Measurements from ENCODE around the gene MFSD2A. TPM values are rescaled to one million over a fixed set of nuclear protein-coding genes. Genes with fewer than 3 reads are reported as not detected.

MFSD2A gene
- total RNA-seq, 4 donors from 2014 or later, result 8.9 to 60.8 (median 16.5) TPM

DNA sequence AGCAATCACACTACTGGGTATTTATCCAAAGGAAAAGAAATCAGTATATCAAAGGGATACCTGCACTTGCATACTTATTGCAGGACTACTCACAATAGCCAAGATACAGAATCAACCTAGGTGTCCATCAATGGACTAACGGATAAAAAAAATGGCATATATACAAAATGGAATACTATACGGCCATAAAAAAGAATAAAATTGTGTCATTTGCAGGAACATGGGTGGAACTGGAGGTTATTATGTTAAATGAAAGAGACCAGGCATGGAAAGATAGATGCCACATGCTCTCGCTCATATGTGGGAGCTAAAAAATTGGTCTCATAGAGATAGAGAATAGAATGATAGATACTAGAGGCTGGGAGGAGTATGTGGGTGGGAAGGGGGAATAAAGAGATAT, 56.3 kb downstream of the MFSD2A start:
- no peak for DNase-seq
- WGBS, 2 donors, result 92 to 94% methylated on average over 3 of the region's 3 CpGs
- H3K27me3 ChIP-seq, result no peaks in the 10 kb centered on the region
- TF ChIP-seq, protein P1, sequence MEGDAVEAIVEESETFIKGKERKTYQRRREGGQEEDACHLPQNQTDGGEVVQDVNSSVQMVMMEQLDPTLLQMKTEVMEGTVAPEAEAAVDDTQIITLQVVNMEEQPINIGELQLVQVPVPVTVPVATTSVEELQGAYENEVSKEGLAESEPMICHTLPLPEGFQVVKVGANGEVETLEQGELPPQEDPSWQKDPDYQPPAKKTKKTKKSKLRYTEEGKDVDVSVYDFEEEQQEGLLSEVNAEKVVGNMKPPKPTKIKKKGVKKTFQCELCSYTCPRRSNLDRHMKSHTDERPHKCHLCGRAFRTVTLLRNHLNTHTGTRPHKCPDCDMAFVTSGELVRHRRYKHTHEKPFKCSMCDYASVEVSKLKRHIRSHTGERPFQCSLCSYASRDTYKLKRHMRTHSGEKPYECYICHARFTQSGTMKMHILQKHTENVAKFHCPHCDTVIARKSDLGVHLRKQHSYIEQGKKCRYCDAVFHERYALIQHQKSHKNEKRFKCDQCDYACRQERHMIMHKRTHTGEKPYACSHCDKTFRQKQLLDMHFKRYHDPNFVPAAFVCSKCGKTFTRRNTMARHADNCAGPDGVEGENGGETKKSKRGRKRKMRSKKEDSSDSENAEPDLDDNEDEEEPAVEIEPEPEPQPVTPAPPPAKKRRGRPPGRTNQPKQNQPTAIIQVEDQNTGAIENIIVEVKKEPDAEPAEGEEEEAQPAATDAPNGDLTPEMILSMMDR (IDR thresholded peaks at IDR 0.05), result no peak
- no peak for TF ChIP-seq POLR2A (IDR thresholded peaks at IDR 0.05)
- H3K36me3 ChIP-seq, result no peaks in the 10 kb centered on the region
- H3K9me3 ChIP-seq, result no peaks in the 10 kb centered on the region
- no peak overlapping the region for H3K27ac ChIP-seq
- intact Hi-C loops (cut with DNase I), result no loop called here
- no peak overlapping the region for H3K4me3 ChIP-seq (replicated peaks in 1 of 3)
- H3K4me1 ChIP-seq, result no peaks in the 10 kb centered on the region

DNA sequence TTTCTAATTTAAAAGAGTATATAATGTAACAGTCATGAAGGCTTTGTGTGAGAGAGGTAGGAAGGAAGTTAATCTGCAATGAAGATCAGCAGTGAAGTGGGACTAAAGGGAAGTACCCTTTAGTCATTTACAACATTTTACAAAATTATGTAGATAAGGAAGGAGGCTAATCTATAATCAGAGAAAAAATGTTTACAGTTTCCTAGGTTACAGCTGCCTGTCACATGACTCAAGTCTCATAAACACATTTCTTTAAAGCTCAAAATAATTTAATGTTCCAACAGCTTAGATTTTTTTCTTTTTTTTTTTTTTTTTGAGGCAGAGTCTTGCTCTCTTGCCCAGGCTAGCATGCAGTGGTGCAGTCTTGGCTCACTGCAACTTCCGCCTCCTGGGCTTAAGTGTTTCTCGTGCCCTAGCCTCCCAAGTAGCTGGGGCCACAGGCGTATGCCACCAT, 59.3 kb downstream of the MFSD2A start:
- no peak for DNase-seq
- no peaks in the 10 kb centered on the region for H3K9me3 ChIP-seq
- no peaks in the 10 kb centered on the region for H3K4me1 ChIP-seq
- H3K4me3 ChIP-seq (replicated peaks in 1 of 3), result no peak overlapping the region
- intact Hi-C loops (cut with DNase I), result no loop called here
- 75 to 86% methylated on average over 3 of the region's 3 CpGs for WGBS, 2 donors
- H3K36me3 ChIP-seq, result no peaks in the 10 kb centered on the region
- no peaks in the 10 kb centered on the region for H3K27me3 ChIP-seq
- H3K27ac ChIP-seq, result no peak overlapping the region
- TF ChIP-seq POLR2A (IDR thresholded peaks at IDR 0.05), result no peak
- TF ChIP-seq, protein P1 (IDR thresholded peaks at IDR 0.05), result no peak

DNA sequence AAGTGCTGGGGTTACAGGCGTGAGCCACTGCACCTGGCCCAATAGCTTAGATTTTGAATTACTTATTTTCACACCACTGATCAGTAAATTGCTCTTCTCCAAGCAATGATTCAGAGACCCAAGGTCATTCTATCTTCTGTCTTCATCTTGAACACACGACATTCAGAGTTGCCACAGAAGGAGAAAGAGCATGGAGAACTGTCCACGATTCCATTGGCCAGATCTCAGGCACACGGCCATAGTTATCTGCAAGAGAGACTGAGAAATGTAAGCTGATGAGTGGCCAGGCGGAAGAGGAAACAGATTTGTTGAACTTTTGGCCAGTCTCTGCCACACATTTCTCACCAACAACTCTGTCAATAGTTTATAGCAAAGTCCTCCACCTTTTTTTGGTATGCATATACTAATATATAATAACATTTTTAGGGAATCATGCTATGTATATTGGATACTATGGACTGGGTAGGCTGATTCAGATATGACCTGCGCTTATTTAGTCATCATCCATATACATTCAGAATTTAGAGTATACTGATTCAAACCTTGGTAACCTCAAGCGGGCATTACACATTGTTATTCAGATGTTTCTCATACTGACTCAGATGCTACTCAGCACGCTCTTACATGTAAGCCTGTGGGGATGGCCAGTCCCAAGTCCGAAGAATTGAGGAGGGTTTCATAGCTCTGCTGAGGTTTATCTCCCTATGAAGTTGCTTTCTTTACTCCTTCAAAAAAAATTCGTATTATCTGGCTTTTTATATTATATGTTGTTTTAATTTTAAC, 60.1 kb downstream of the MFSD2A start:
- 68 to 69% methylated on average over 10 of the region's 10 CpGs for WGBS, 2 donors
- Histone ChIP-seq H3K4me3 (replicated peaks in 1 of 3) (no peak overlapping the region), H3K36me3 (no peaks in the 10 kb centered on the region), H3K27ac (no peak overlapping the region), H3K27me3 (no peaks in the 10 kb centered on the region), H3K9me3 (no peaks in the 10 kb centered on the region), H3K4me1 (no peaks in the 10 kb centered on the region)
- intact Hi-C loops (cut with DNase I), result no loop called here
- TF ChIP-seq, protein P1 (IDR thresholded peaks at IDR 0.05), result no peak
- TF ChIP-seq POLR2A (IDR thresholded peaks at IDR 0.05), result no peak
- no peak for DNase-seq

DNA sequence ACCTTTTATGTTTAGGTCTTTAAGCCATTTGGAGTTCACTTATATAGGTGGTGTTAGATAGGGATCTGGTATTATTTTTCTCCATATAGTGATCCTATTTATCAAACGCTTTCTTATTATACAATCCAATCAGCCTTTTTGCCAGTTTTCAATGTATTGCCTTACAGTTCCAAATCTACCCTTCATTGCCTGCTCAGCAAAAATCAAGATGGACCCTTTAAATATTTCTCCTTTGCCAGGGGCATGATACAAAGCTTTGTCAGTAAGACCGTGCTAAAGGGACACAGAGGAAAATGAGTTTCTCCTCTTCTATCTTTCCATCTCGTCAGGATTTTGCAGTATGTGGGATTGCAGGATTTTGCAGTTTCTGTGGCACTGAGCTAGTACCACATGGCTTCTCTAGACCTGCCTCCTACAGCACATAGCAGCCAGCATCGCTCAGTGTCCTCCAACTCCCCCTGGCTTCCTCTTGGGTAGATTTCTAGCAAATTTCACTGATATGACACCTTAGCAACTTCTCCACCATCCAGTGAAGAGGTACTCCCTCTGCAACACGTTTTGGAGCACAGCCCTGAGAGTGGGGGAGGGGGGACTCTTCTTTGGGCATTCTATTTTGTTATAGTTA, 63.1 kb downstream of the MFSD2A start:
- Histone ChIP-seq H3K36me3 (no peaks in the 10 kb centered on the region), H3K4me1 (no peaks in the 10 kb centered on the region), H3K27me3 (no peaks in the 10 kb centered on the region), H3K4me3 (replicated peaks in 1 of 3) (no peak overlapping the region), H3K9me3 (no peaks in the 10 kb centered on the region), H3K27ac (no peak overlapping the region)
- no peak for TF ChIP-seq POLR2A (IDR thresholded peaks at IDR 0.05)
- TF ChIP-seq, protein P1 (IDR thresholded peaks at IDR 0.05), result no peak
- WGBS, 2 donors, result 66 to 68% methylated on average over 5 of the region's 5 CpGs
- DNase-seq, result no peak
- intact Hi-C loops (cut with DNase I), result no loop called here

Small RNA genes lying within 50 kb of the gene (small RNA-seq; reads per million reads assigned to genes)
- not detected for gene RF00019

Other genes with a start within 250 kb of the MFSD2A start
- 10 to 100 TPM; 47.1 to 52.7 (median 50.9) TPM for gene PPIE, start 216.3 kb upstream of the MFSD2A start, total RNA-seq
- gene OXCT2, start 183.8 kb upstream of the MFSD2A start, total RNA-seq, result 1 to 10 TPM; 2.6 to 8.2 (median 3.5) TPM
- gene BMP8B, start 166.3 kb upstream of the MFSD2A start, total RNA-seq, result 10 to 100 TPM in 1 of 4 donors, 1 to 10 TPM in 3; 6.6 to 15.4 (median 8.1) TPM
- gene TRIT1, start 71.6 kb upstream of the MFSD2A start, total RNA-seq, result 10 to 100 TPM; 22.6 to 35.2 (median 25.3) TPM
- gene MYCL, start 53.2 kb upstream of the MFSD2A start, total RNA-seq, result 1 to 10 TPM; 1.4 to 3.9 (median 3.5) TPM
- 100 to 1,000 TPM; 204 to 247 (median 227) TPM for gene CAP1, start 85.6 kb downstream of the MFSD2A start, total RNA-seq
- gene PPT1, start 142.1 kb downstream of the MFSD2A start, total RNA-seq, result 10 to 100 TPM; 58.1 to 77.7 (median 64.2) TPM
- 10 to 100 TPM; 17.3 to 31.0 (median 21.2) TPM for gene RLF, start 206.2 kb downstream of the MFSD2A start, total RNA-seq

Data from thyroid gland (tissue), 4 donors.